ENCODE data around the gene FDX2. TPM values are rescaled to one million over a fixed set of nuclear protein-coding genes. Genes with fewer than 3 reads are reported as not detected.

The FDX2 gene
- total RNA-seq, 1 experiment from 2014 or later: 50.2 TPM

Small RNA genes lying within 50 kb of the gene (small RNA-seq; reads per million reads assigned to genes)
- gene AC011511.1: not detected
- gene AC011511.4: not detected

Other genes with a start within 250 kb of the FDX2 start
- gene SHFL, start 229.7 kb downstream of the FDX2 start, total RNA-seq (2014; rRNA removed; shearing (Covaris generic)): 12.9 and 16.9 TPM in 2 replicates
- gene ANGPTL6, start 213.3 kb downstream of the FDX2 start, total RNA-seq (2014; rRNA removed; shearing (Covaris generic)): 0.34 and 1.6 TPM in 2 replicates
- 90.3 and 97.0 TPM in 2 replicates for gene PPAN, start 209.7 kb downstream of the FDX2 start, total RNA-seq (2014; rRNA removed; shearing (Covaris generic))
- 5.5 and 11.1 TPM in 2 replicates for gene P2RY11, start 204.3 kb downstream of the FDX2 start, total RNA-seq (2014; rRNA removed; shearing (Covaris generic))
- 288 and 299 TPM in 2 replicates for gene EIF3G, start 196.1 kb downstream of the FDX2 start, total RNA-seq (2014; rRNA removed; shearing (Covaris generic))
- 105 and 136 TPM in 2 replicates for gene DNMT1, start 121.1 kb downstream of the FDX2 start, total RNA-seq (2014; rRNA removed; shearing (Covaris generic))
- gene S1PR2, start 84.7 kb downstream of the FDX2 start, total RNA-seq (2014; rRNA removed; shearing (Covaris generic)): 0.91 and 1.4 TPM in 2 replicates
- gene MRPL4, start 63.8 kb downstream of the FDX2 start, total RNA-seq (2014; rRNA removed; shearing (Covaris generic)): 201 and 220 TPM in 2 replicates
- gene ICAM1, start 44.9 kb downstream of the FDX2 start, total RNA-seq (2014; rRNA removed; shearing (Covaris generic)): 4.6 and 4.8 TPM in 2 replicates
- gene ICAM4, start 29.1 kb downstream of the FDX2 start, total RNA-seq (2014; rRNA removed; shearing (Covaris generic)): 0.69 TPM in 1 of 2 replicates, not detected in the other
- 0.34 and 0.56 TPM in 2 replicates for gene ICAM5, start 26.1 kb downstream of the FDX2 start, total RNA-seq (2014; rRNA removed; shearing (Covaris generic))
- 0.16 and 0.51 TPM in 2 replicates for gene ZGLP1, start 6.2 kb downstream of the FDX2 start, total RNA-seq (2014; rRNA removed; shearing (Covaris generic))
- gene RAVER1, start 17.5 kb upstream of the FDX2 start, total RNA-seq (2014; rRNA removed; shearing (Covaris generic)): 35.5 and 45.3 TPM in 2 replicates
- 11.0 and 18.2 TPM in 2 replicates for gene ICAM3, start 23.6 kb upstream of the FDX2 start, total RNA-seq (2014; rRNA removed; shearing (Covaris generic))
- 81.1 and 107 TPM in 2 replicates for gene TYK2, start 64.6 kb upstream of the FDX2 start, total RNA-seq (2014; rRNA removed; shearing (Covaris generic))
- 239 and 271 TPM in 2 replicates for gene CDC37, start 87.5 kb upstream of the FDX2 start, total RNA-seq (2014; rRNA removed; shearing (Covaris generic))
- 0.16 and 0.36 TPM in 2 replicates for gene PDE4A, start 104.5 kb upstream of the FDX2 start, total RNA-seq (2014; rRNA removed; shearing (Covaris generic))
- 99.5 and 114 TPM in 2 replicates for gene KEAP1, start 187.3 kb upstream of the FDX2 start, total RNA-seq (2014; rRNA removed; shearing (Covaris generic))
- not detected in 2 replicates for gene S1PR5, start 201.4 kb upstream of the FDX2 start, total RNA-seq (2014; rRNA removed; shearing (Covaris generic))
- gene ATG4D, start 227.9 kb upstream of the FDX2 start, total RNA-seq (2014; rRNA removed; shearing (Covaris generic)): 36.0 and 36.8 TPM in 2 replicates
- 38.3 and 68.1 TPM in 2 replicates for gene KRI1, start 250.0 kb upstream of the FDX2 start, total RNA-seq (2014; rRNA removed; shearing (Covaris generic))